GM18517 (cell line): Measurements from ENCODE around the gene RNF7.
A peak's percentile ranks its signal among the peaks of the same experiment; 100 is the strongest.
"Not testable (repeated sequence)": the region's sequence is repeated elsewhere in the genome, so short reads cannot be mapped to it uniquely, and the experiment has no call there.

Source experiments
- ATAC-seq: cut with Tn5 transposase; IDR thresholded peaks from one replicate; pipeline ENCODE4 v1.9.1; 2021; ENCODE audit warnings: mild to moderate bottlenecking, moderate library complexity; ENCODE audit not compliant: unreplicated experiment

The RNF7 gene

DNA sequence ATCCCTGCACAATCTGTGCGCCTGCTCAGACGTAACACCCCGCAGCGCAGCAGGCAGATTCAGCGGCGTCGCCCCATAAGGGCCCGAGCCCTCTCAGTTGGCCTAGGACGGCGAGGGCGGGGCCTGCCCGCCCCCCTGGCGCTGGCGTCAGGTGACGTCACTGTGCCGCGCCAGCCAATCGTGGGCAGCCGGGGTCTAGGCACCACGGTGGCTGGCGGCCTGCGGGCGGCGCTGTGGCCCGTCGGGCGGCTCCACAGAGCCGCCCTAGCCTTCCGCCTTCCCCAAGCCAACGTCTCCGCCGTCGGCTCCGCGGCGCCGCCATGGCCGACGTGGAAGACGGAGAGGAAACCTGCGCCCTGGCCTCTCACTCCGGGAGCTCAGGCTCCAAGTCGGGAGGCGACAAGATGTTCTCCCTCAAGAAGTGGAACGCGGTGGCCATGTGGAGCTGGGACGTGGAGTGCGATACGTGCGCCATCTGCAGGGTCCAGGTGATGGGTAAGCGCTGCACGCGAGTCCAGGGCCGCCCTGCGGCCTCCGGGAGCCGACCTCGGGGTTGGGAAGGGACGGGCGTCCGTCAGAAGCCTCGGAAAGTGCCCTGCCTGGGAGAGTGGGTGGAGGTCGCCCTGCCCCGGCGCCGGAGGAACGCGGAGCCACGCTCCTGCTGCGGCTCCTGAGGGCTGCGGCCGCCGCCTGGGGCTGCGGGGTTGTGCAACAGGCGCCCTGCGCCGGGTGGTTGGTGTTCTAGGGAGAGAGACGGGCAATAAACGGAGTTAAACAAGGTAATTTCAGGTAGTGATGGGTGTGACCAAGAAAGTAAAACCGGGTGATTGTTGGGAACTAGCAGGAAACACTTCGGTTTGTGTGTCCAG is at the start of gene RNF7:
TSS of gene RNF7 (plus strand) at position 277 of the 869 bp plus-strand sequence. CDS start at position 321, 44 bp downstream.
- peak; percentile 89 for ATAC-seq

GRCh38 chr3:141690431-141691072 is 47.5 kb upstream of the RNF7 start:
- ATAC-seq = no peak

GRCh38 chr3:141691471-141691870 is 46.6 kb upstream of the RNF7 start:
- not testable (repeated sequence) for ATAC-seq

- ATAC-seq = not testable (repeated sequence)
Observed at GRCh38 chr3:141692973-141693372, 45.1 kb upstream of the RNF7 start.

- ATAC-seq = no peak
Observed at GRCh38 chr3:141699324-141699723, 38.8 kb upstream of the RNF7 start.

GRCh38 chr3:141699897-141700296 is 38.2 kb upstream of the RNF7 start:
- ATAC-seq = no peak

GRCh38 chr3:141703367-141703766 is 34.7 kb upstream of the RNF7 start:
- ATAC-seq = not testable (repeated sequence)

DNA sequence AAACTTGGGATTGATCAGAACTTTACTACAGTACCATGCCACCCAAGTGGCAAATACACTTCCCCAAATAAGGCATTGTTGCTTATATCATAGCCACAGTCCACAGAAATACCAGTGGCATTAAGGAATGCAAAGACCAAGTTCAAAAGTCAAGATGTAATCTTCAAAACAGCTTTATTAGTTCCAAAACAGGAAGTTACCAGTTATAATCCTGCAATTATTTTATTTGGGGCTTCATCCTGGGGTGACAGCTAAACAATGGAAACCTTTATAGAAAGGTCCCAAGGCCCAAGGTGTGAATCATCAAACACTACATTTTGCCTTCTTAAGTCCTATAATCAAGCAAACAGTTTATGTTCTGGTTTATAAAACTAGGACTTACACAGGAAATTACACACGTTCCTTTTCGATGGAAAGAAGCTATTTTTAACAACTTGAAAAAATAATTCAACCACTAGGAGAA is 30.3 kb upstream of the RNF7 start:
- no peak for ATAC-seq

DNA sequence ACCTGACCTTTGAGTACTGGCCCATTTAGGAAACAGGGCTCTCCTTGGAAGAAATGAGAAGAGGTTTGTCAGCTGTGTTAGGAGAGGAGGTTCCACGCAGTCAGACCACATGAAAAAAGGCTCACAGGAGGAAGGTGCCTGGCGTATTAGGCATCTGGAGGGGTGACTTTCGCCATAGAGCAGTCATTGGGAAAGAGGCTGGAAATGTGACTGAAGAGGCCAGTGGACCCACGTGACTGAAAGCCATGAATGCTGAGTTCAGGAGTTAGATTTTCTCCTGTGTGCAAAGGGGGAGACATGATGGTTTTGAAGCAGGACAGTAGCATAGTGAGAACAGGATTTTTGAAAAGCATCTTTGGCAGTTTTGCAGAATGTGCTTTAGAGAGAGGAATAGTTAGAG is 29.7 kb upstream of the RNF7 start:
- ATAC-seq = no peak

GRCh38 chr3:141709126-141709770 is 28.9 kb upstream of the RNF7 start:
- ATAC-seq = no peak

DNA sequence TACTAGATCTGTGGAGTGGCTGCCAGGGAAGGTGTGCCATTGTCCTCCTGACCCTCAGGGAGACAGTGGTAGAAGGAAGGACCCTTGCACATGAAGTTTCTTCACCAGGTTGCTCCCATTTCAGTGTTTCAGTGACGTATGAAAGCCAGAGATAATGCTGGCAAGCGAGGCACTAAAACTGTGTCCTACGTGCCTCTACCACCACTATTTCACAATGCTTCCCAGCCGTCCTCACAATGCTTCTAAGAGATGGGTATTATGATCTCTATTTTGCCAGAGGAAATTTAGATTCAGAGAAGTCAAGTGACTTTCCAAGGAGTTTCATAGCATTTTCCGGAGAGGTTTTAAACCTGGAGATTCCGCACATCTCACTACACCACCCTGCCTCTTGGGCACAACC is 28.0 kb upstream of the RNF7 start:
- ATAC-seq = no peak

DNA sequence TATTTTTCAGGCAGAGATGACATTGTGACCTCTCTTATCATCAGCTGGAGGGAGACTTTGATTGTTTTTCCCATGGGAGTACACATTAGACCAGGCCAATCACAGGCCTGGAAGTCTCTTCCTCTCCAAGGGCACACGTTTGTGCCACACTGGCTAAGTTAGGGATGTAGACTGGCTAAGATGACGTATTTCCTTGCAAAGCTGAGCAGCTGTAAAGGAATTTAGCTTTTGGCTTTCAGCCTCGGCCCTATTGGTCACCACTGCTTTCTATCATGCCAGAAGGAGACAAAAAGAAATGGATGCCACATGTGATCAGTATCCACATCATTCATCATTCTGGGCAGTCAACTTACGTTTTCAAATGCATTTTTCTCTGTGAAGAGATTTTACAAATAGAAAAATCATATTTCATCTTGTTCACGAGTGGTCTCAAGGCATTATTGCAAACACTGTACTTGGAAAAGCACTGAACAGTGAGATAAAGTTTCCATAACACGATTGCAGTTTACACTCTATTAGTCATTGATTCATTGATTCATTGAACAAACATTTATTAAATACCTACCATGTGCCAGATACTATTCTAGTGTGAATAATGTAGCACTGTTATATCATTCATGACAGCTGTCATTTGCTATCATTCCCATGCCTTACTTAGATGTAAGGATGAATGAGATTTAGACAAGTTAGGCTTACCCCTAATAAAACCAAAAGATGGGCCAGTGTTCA is 27.0 kb upstream of the RNF7 start:
- no peak for ATAC-seq

- no peak for ATAC-seq
Observed at GRCh38 chr3:141714671-141715070, 23.4 kb upstream of the RNF7 start.

- no peak for ATAC-seq
Observed at GRCh38 chr3:141722081-141722480, 16.0 kb upstream of the RNF7 start.

DNA sequence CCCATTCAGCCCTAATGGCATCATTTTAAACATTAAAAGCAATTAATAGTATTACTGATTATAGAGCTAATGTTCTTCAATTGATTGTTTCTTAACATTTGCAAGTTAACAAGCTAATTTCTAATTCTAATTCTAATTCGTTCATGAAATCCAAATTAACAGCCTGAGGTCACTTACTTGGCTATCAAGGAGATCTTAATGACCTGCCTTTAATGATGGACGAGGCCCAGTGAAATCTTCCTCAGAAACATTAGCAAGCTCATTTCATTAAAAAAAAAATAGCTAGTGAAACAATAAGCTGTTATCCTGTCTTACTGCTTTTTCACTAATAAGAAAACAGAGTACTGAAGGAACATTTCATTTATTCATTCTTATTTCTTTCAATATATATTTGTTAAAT is 15.4 kb upstream of the RNF7 start:
- ATAC-seq = no peak

DNA sequence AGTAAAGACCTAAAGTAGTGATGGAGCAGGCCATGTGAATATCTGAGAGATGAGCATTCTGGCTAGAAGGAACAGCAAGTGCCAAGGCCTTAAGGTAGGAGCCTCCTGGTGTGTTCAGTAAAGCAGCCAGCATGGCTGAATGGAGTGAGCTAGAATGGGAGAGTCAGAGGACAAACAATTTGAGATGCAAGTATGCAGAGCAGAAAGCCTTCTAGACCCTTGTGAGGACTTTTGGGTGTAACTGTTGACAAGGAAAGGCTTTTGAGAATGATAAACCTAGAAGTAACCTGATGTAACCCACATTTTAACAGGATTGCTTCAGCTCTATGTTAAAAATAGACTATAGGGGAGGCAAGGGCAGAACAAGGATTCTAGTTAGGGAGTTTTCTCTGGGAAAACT is 14.8 kb upstream of the RNF7 start:
- no peak for ATAC-seq

DNA sequence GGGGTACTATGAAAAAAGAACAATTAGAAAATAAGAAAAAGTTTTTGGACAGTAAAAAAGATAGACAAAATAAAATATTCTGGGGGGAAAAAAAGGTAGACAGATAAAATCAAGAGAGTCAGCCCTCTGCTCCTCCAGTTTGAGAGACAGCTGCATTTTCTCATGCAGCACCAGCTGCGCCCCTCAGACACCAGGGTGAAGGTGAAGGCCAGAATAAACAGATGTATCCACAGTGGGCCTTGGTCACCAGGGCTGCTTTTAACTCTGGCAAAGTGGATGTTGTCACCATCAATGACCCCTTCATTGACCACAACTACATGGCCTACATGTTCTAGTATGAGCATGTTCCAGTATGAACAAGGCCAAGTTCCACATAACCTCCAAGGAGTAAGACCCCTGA is 13.9 kb upstream of the RNF7 start:
- ATAC-seq = no peak

- no peak for ATAC-seq
Observed at GRCh38 chr3:141725036-141725435, 13.1 kb upstream of the RNF7 start.

DNA sequence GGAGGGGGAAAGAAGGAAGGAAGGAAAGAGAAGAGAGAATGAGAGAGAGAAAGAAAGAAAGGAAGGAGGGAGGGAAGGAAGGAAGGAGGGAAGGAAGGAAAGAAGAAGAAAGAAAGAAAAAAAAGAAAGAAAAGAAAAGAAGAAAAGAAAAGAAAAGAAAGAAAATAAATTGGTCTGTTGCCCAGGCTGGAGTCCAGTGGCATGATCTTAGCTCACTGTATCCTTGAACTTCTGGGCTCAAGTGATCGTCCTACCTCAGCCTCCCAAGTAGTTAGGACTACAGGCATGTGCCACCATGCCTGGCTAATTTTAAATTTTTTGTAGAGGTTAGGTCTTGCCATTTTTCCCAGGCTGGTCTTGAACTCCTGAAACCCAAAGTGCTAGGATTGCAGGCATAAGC is 11.6 kb upstream of the RNF7 start:
- no peak for ATAC-seq

DNA sequence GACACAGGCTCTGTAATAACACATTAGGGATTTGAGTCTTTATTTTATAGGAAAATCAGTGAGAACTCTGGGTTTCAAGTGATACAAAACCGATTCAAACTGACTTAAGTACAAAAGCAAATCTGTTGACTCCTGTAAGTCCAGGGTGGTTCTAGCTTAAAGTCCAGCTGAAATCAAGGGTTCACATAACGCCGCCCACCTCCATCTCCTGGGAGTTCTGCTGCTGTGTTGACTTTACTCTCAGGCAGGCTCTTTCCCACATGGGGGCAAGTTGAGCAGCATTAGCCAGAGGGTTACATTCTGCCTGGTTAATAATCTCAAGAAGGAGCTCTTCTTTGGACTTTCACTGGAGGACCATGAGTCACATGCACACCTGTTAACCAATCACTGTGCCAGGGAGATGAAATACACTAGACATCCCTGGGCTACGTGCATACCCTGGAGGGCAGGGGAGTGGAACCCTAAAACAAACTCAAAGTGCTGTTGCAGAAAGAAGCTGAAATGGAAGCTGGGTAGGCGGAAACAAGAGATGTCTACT is 9.7 kb upstream of the RNF7 start:
- no peak for ATAC-seq

DNA sequence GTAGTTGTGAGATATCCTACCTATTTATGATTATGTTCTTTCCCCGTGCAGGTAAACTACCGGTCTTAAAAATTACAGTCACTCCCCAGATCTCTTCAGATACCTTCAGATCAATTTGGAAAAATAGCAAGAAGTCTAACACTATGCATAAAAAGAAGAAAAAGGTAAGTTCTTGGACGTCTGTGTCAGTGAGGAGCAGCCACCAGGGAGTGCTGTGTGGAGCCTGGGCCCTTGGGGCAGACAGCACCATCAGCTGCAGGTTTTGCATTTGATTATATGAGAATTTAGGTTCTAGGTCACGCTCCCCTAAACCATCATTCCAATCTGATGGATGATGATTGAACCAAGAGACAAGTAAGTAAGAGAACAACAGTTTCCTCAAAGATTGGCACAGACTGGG is 8.9 kb upstream of the RNF7 start:
- no peak for ATAC-seq
